Neural progenitor cell (in vitro differentiated cells): ENCODE measurements around the gene PPP6R3. TPM values are rescaled to one million over a fixed set of nuclear protein-coding genes. Genes with fewer than 3 reads are reported as not detected.

Source experiments
- DNase-seq: peaks from one replicate; pipeline ENCODE4 v3.0.0-alpha.2; 2016; ENCODE audit warnings: low spot score
- H2AFZ ChIP-seq: fragments of 200-600 bp; sonication (generic); replicated peaks from 2 replicates; pipeline ENCODE4 v1.6.1; 2016; ENCODE audit warnings: antibody characterized with exemption
- H3F3A ChIP-seq: fragments of 200-600 bp; sonication (generic); 2 replicates; pipeline ENCODE4 v1.6.1; 2016; ENCODE audit warnings: antibody characterized with exemption, low read depth
- H3K27ac ChIP-seq: fragments of 200-600 bp; sonication (generic); 2 replicates; pipeline ENCODE4 v1.5.1; 2016; ENCODE audit warnings: mild to moderate bottlenecking
- H3K27me3 ChIP-seq: fragments of 200-600 bp; sonication (generic); 2 replicates; pipeline ENCODE4 v1.6.1; 2016; ENCODE audit warnings: mild to moderate bottlenecking, moderate library complexity
- H3K36me3 ChIP-seq: fragments of 200-600 bp; sonication (generic); 2 replicates; pipeline ENCODE4 v1.5.1; 2016
- H3K4me1 ChIP-seq: fragments of 200-600 bp; sonication (generic); 2 replicates; pipeline ENCODE4 v1.6.1; 2016; ENCODE audit warnings: mixed run types
- H3K4me2 ChIP-seq: fragments of 200-600 bp; sonication (generic); 2 replicates; pipeline ENCODE4 v1.6.1; 2016
- H3K4me3 ChIP-seq: fragments of 200-600 bp; sonication (generic); 2 replicates; pipeline ENCODE4 v1.5.1; 2016
- H3K79me2 ChIP-seq: fragments of 200-600 bp; sonication (generic); 2 replicates; pipeline ENCODE4 v1.6.1; 2016; ENCODE audit warnings: low read depth
- H3K9ac ChIP-seq: fragments of 200-600 bp; sonication (generic); 2 replicates; pipeline ENCODE4 v1.6.1; 2016
- H3K9me3 ChIP-seq: fragments of 200-600 bp; sonication (generic); 2 replicates; pipeline ENCODE4 v1.5.1; 2016; ENCODE audit warnings: low read depth
- H4K20me1 ChIP-seq: fragments of 200-600 bp; sonication (generic); 2 replicates; pipeline ENCODE4 v1.6.1; 2016; ENCODE audit warnings: low read depth
- H3K27ac Mint-ChIP-seq: 3 replicates; pipeline ENCODE4 v1.8.0; 2021; ENCODE audit warnings: mixed read lengths
- H3K27me3 Mint-ChIP-seq: 2 replicates; pipeline ENCODE4 v1.8.0; 2022; ENCODE audit warnings: low read depth, mild to moderate bottlenecking, inconsistent platforms, moderate library complexity, mixed read lengths; ENCODE audit not compliant: insufficient read depth
- H3K36me3 Mint-ChIP-seq: 3 replicates; pipeline ENCODE4 v1.8.0; 2021; ENCODE audit warnings: mixed read lengths
- H3K4me1 Mint-ChIP-seq: 3 replicates; pipeline ENCODE4 v1.8.0; 2021; ENCODE audit warnings: mixed read lengths
- H3K4me3 Mint-ChIP-seq: 3 replicates; pipeline ENCODE4 v1.8.0; 2021; ENCODE audit warnings: mild to moderate bottlenecking, moderate library complexity, mixed read lengths
- H3K9me3 Mint-ChIP-seq: 3 replicates; pipeline ENCODE4 v1.8.0; 2020; ENCODE audit warnings: mixed read lengths
- EZH2 ChIP-seq: fragments of 200-600 bp; sonication (generic); IDR thresholded peaks from 2 replicates; pipeline ENCODE4 v1.6.1; 2017; ENCODE audit warnings: antibody characterized with exemption, mild to moderate bottlenecking, moderate library complexity
- EZH2phosphoT487 ChIP-seq: fragments of 200-600 bp; sonication (generic); IDR thresholded peaks from 2 replicates; pipeline ENCODE4 v1.6.1; 2017; ENCODE audit warnings: antibody characterized with exemption
- total RNA-seq: library from RNA; depleted of rRNA; stranded (reverse); fragments of >200 nt; gene quantifications from 2 replicates; pipeline ENCODE4 v1.2.3, GENCODE V29; 2015; ENCODE audit warnings: low replicate concordance
- TF ChIP-seq, protein P1 (sequence below): fragments of 200-600 bp; sonication (generic); IDR thresholded peaks from 2 replicates; pipeline ENCODE4 v1.5.1; 2017; ENCODE audit warnings: antibody characterized with exemption, mild to moderate bottlenecking

Gene PPP6R3
- total RNA-seq, 1 donor from 2014 or later: 197 TPM

DNA sequence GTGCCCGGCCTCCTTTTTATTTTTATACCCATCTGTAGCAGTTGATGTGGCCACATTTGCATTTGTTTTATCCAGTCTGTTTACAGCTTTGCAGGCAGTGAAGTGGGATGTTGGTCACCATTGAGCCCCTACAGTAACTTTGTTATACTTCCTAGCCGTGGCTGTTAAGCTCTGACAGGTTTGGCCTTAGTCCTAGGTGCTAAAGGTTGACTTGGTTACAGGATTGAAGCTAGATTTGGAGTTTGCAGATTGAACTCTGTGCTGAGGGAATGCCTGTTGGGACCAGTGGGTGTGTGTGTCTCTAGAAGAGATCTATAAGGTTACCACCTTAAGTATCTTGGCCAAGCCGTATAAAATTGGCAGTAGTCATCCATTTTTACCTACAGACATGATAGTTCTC, 91.2 kb downstream of the PPP6R3 start:
- peaks cover 72% of the 10 kb centered on the region for H4K20me1 ChIP-seq
- TF ChIP-seq, protein P1, sequence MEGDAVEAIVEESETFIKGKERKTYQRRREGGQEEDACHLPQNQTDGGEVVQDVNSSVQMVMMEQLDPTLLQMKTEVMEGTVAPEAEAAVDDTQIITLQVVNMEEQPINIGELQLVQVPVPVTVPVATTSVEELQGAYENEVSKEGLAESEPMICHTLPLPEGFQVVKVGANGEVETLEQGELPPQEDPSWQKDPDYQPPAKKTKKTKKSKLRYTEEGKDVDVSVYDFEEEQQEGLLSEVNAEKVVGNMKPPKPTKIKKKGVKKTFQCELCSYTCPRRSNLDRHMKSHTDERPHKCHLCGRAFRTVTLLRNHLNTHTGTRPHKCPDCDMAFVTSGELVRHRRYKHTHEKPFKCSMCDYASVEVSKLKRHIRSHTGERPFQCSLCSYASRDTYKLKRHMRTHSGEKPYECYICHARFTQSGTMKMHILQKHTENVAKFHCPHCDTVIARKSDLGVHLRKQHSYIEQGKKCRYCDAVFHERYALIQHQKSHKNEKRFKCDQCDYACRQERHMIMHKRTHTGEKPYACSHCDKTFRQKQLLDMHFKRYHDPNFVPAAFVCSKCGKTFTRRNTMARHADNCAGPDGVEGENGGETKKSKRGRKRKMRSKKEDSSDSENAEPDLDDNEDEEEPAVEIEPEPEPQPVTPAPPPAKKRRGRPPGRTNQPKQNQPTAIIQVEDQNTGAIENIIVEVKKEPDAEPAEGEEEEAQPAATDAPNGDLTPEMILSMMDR: no peak
- TF ChIP-seq EZH2 (no peak), EZH2phosphoT487 (no peak)
- no peak overlapping the region for H3K9ac ChIP-seq
- Mint-ChIP-seq H3K27me3 (no peaks in the 10 kb centered on the region), H3K9me3 (no peaks in the 10 kb centered on the region), H3K27ac (no peak overlapping the region), H3K4me1 (no peaks in the 10 kb centered on the region), H3K4me3 (no peak overlapping the region), H3K36me3 (peaks cover 47% of the 10 kb centered on the region)
- H3K4me3 ChIP-seq: no peak overlapping the region
- no peaks in the 10 kb centered on the region for H3K36me3 ChIP-seq
- no peak overlapping the region for H3K27ac ChIP-seq
- H2AFZ ChIP-seq: no peak overlapping the region
- no peak overlapping the region for H3K4me2 ChIP-seq
- DNase-seq: no peak
- H3F3A ChIP-seq: no peaks in the 10 kb centered on the region
- H3K27me3 ChIP-seq: no peaks in the 10 kb centered on the region
- H3K4me1 ChIP-seq: no peaks in the 10 kb centered on the region
- H3K9me3 ChIP-seq: no peaks in the 10 kb centered on the region
- peaks cover 68% of the 10 kb centered on the region for H3K79me2 ChIP-seq

DNA sequence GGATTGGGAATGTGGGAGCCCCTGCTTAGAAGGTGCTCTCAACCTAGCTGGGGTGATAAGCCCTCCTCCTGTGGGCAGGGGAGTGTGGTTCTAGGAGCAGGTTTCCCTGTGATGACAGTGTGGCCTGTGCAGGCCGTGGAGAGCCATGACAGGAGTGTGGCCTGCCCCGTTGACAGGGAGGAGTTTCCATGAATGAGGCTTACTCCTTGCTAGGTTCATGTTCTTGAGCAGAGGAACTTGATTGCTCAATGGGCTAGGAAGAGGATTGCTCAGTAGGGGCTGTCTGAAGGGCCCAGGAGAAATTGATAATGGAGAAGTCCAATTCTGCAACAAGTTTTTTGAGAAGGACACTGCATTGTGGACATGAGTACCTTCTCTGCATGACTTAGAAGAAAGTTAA, 92.0 kb downstream of the PPP6R3 start:
- Histone ChIP-seq H2AFZ (no peak overlapping the region), H3K4me3 (no peak overlapping the region), H3K79me2 (peaks cover 68% of the 10 kb centered on the region), H4K20me1 (peaks cover 71% of the 10 kb centered on the region), H3K4me1 (no peaks in the 10 kb centered on the region), H3K4me2 (no peak overlapping the region), H3K36me3 (no peaks in the 10 kb centered on the region), H3K9me3 (no peaks in the 10 kb centered on the region), H3F3A (no peaks in the 10 kb centered on the region), H3K9ac (no peak overlapping the region), H3K27ac (no peak overlapping the region), H3K27me3 (no peaks in the 10 kb centered on the region)
- no peak overlapping the region for H3K4me3 Mint-ChIP-seq
- no peak for TF ChIP-seq EZH2
- TF ChIP-seq, protein P1: no peak
- no peak for TF ChIP-seq EZH2phosphoT487
- H3K27ac Mint-ChIP-seq: no peak overlapping the region
- H3K27me3 Mint-ChIP-seq: no peaks in the 10 kb centered on the region
- DNase-seq: no peak
- no peaks in the 10 kb centered on the region for H3K4me1 Mint-ChIP-seq
- H3K36me3 Mint-ChIP-seq: peaks cover 45% of the 10 kb centered on the region
- no peaks in the 10 kb centered on the region for H3K9me3 Mint-ChIP-seq

DNA sequence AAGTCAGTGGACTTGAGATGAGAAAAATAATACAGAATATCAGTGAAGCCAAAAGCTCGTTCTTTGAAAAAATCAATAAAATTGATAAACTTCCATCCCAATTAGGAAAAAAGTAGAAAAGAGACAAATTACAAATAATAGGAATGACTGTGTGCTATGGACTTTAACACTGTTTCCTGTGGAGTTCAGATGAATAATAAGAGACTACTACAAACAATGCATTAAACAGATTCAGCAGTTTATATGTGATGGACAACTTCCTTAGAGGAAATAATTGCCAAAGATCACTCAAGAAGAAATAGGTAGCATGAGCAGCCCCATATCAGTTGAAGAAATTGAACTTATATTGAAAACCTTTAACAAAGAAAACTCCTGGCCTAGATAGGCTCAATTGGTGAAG, 99.7 kb downstream of the PPP6R3 start:
- Histone ChIP-seq H3K27ac (no peak overlapping the region), H2AFZ (no peak overlapping the region), H3K4me3 (no peak overlapping the region), H3K4me1 (no peaks in the 10 kb centered on the region), H3K36me3 (peaks cover 13% of the 10 kb centered on the region), H3K27me3 (no peaks in the 10 kb centered on the region), H3F3A (no peaks in the 10 kb centered on the region), H3K4me2 (no peak overlapping the region), H3K9ac (no peak overlapping the region), H4K20me1 (peaks cover 58% of the 10 kb centered on the region), H3K79me2 (peaks cover 53% of the 10 kb centered on the region), H3K9me3 (no peaks in the 10 kb centered on the region)
- Mint-ChIP-seq H3K27ac (no peak overlapping the region), H3K4me3 (no peak overlapping the region), H3K27me3 (no peaks in the 10 kb centered on the region), H3K4me1 (no peaks in the 10 kb centered on the region), H3K36me3 (peaks cover 30% of the 10 kb centered on the region), H3K9me3 (no peaks in the 10 kb centered on the region)
- DNase-seq: no peak
- TF ChIP-seq, protein P1: no peak
- no peak for TF ChIP-seq EZH2
- TF ChIP-seq EZH2phosphoT487: no peak

DNA sequence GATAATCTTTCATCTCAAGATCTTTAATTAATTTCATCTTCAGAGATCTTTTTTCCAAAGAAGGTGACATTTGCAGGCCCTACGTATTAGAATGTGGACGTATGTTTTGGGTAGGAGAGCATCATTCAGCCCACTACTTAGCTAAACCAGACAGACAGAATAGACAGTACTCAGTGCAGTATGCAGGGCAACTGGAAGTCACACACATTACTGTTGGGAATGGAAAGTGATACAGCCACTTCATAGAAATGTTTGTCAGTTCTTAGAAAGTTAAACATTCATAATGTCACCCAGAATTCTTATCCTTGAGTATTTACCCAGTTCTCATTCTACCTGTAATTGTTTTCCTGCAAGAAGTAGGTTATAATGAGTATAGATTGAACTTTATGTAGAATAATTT, 102.9 kb downstream of the PPP6R3 start:
- Mint-ChIP-seq H3K27ac (no peak overlapping the region), H3K4me1 (no peaks in the 10 kb centered on the region), H3K9me3 (no peaks in the 10 kb centered on the region), H3K4me3 (no peak overlapping the region), H3K36me3 (peaks cover 45% of the 10 kb centered on the region), H3K27me3 (no peaks in the 10 kb centered on the region)
- no peak overlapping the region for H2AFZ ChIP-seq
- no peaks in the 10 kb centered on the region for H3F3A ChIP-seq
- H4K20me1 ChIP-seq: peaks cover 38% of the 10 kb centered on the region
- H3K4me1 ChIP-seq: no peaks in the 10 kb centered on the region
- H3K9ac ChIP-seq: no peak overlapping the region
- H3K9me3 ChIP-seq: no peaks in the 10 kb centered on the region
- H3K4me2 ChIP-seq: no peak overlapping the region
- H3K27ac ChIP-seq: no peak overlapping the region
- no peak for DNase-seq
- no peaks in the 10 kb centered on the region for H3K27me3 ChIP-seq
- TF ChIP-seq EZH2phosphoT487: no peak
- TF ChIP-seq EZH2: no peak
- TF ChIP-seq, protein P1: no peak
- H3K4me3 ChIP-seq: no peak overlapping the region
- H3K79me2 ChIP-seq: peaks cover 34% of the 10 kb centered on the region
- peaks cover 21% of the 10 kb centered on the region for H3K36me3 ChIP-seq
